ENCODE measurements around the gene RTTN.

Gene RTTN

DNA sequence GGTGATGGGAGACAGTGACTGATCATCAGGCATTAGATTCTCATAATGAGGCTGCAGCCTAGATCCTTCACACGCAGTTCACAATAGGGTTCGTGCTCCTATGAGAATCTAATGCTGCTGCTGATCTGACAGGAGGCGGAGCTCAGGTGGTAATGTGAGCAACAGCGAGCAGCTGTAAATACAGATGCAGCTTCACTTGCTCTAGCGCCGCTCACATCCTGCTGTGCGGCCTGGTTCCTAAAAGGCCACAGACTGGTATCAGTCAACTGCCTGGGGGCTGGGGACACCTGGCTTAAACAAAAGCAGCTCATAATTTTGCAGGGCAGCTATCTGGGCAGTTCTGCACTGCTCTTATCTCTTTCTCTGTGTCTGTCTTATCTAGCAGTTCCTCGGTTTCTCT, 237.4 kb downstream of the RTTN start:
- no peaks in the 10 kb centered on the region for H3K9me3 ChIP-seq (ENCODE audit: control insufficient read depth, low read depth, low read length)

DNA sequence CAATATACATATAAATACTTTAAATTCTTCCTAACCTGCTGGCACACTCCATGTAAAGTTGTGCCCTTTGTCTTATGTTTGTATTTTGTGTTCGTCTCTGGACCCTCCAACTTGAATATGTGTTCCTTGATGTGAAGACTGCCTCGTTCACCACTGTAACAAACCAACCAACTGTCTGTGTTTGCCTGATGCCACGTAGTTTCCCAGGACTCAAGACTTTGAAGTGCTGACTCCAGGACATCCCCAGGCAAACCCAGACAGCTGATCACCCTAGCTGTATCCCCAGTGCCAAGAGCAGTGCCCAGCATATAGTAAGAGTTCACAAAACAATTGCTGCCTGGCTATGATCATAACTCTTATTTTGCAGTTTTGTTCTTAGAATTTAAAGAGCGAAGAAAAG, 242.3 kb downstream of the RTTN start:
- no peak overlapping the region for H3K27ac ChIP-seq (ENCODE audit: low read length)

More for the DNA sequence above, 237.4 kb downstream of the RTTN start:
- no peak overlapping the region for H3K27ac ChIP-seq (ENCODE audit: low read length)
- H3K36me3 ChIP-seq (ENCODE audit: control insufficient read depth, low read depth, low read length), result no peaks in the 10 kb centered on the region
- H3K4me3 ChIP-seq (ENCODE audit: low read length), result no peak overlapping the region
- H3K9ac ChIP-seq (ENCODE audit: low read length), result no peak overlapping the region
- H3K27me3 ChIP-seq (ENCODE audit: control insufficient read depth, insufficient read depth, low read length), result no peaks in the 10 kb centered on the region
- H3K4me1 ChIP-seq (ENCODE audit: control insufficient read depth, low read depth, low read length), result no peaks in the 10 kb centered on the region

DNA sequence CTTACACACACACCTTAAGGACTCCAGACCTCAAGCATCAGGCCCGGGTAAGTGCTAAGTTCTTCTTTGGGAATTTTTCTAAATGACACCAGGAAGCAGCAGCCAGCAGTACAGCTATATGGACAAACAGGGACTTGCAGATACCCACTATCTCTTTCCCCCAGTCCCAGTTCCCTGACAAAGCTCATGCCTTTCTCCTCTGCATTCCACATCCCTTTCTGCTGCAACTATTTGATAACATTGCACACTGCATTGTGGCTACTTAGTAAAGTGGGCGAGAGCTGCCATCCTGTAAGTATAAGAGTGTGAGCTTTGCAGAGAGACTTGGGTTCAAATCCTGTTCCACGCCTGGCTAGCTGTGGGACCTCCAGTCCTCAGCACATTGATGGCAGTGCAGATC, 243.8 kb downstream of the RTTN start:
- no peaks in the 10 kb centered on the region for H3K9me3 ChIP-seq (ENCODE audit: control insufficient read depth, low read depth, low read length)
- no peak overlapping the region for H3K9ac ChIP-seq (ENCODE audit: low read length)

More for the DNA sequence above, 242.3 kb downstream of the RTTN start:
- Histone ChIP-seq H3K4me1 (ENCODE audit: control insufficient read depth, low read depth, low read length) (no peaks in the 10 kb centered on the region), H3K36me3 (ENCODE audit: control insufficient read depth, low read depth, low read length) (no peaks in the 10 kb centered on the region), H3K27me3 (ENCODE audit: control insufficient read depth, insufficient read depth, low read length) (no peaks in the 10 kb centered on the region), H3K9me3 (ENCODE audit: control insufficient read depth, low read depth, low read length) (no peaks in the 10 kb centered on the region), H3K4me3 (ENCODE audit: low read length) (no peak overlapping the region), H3K9ac (ENCODE audit: low read length) (no peak overlapping the region)

GRCh38 chr18:69958422-69958821, 247.1 kb downstream of the RTTN start:
- no peak overlapping the region for H3K27ac ChIP-seq (ENCODE audit: low read length)
- no peaks in the 10 kb centered on the region for H3K4me1 ChIP-seq (ENCODE audit: control insufficient read depth, low read depth, low read length)
- no peaks in the 10 kb centered on the region for H3K9me3 ChIP-seq (ENCODE audit: control insufficient read depth, low read depth, low read length)
- no peaks in the 10 kb centered on the region for H3K27me3 ChIP-seq (ENCODE audit: control insufficient read depth, insufficient read depth, low read length)
- H3K36me3 ChIP-seq (ENCODE audit: control insufficient read depth, low read depth, low read length), result no peaks in the 10 kb centered on the region
- no peak overlapping the region for H3K4me3 ChIP-seq (ENCODE audit: low read length)
- H3K9ac ChIP-seq (ENCODE audit: low read length), result no peak overlapping the region

More for the DNA sequence above, 243.8 kb downstream of the RTTN start:
- no peak overlapping the region for H3K4me3 ChIP-seq (ENCODE audit: low read length)
- no peaks in the 10 kb centered on the region for H3K27me3 ChIP-seq (ENCODE audit: control insufficient read depth, insufficient read depth, low read length)
- no peaks in the 10 kb centered on the region for H3K4me1 ChIP-seq (ENCODE audit: control insufficient read depth, low read depth, low read length)
- H3K27ac ChIP-seq (ENCODE audit: low read length), result no peak overlapping the region
- H3K36me3 ChIP-seq (ENCODE audit: control insufficient read depth, low read depth, low read length), result no peaks in the 10 kb centered on the region

- Histone ChIP-seq H3K27ac (ENCODE audit: low read length) (no peak overlapping the region), H3K4me3 (ENCODE audit: low read length) (no peak overlapping the region), H3K4me1 (ENCODE audit: control insufficient read depth, low read depth, low read length) (no peaks in the 10 kb centered on the region), H3K27me3 (ENCODE audit: control insufficient read depth, insufficient read depth, low read length) (no peaks in the 10 kb centered on the region), H3K9ac (ENCODE audit: low read length) (no peak overlapping the region), H3K36me3 (ENCODE audit: control insufficient read depth, low read depth, low read length) (no peaks in the 10 kb centered on the region), H3K9me3 (ENCODE audit: control insufficient read depth, low read depth, low read length) (no peaks in the 10 kb centered on the region)
These were observed 247.7 kb downstream of the RTTN start for GRCh38 chr18:69957747-69958146.

- Histone ChIP-seq H3K27me3 (ENCODE audit: control insufficient read depth, insufficient read depth, low read length) (no peaks in the 10 kb centered on the region), H3K9ac (ENCODE audit: low read length) (no peak overlapping the region), H3K36me3 (ENCODE audit: control insufficient read depth, low read depth, low read length) (no peaks in the 10 kb centered on the region), H3K9me3 (ENCODE audit: control insufficient read depth, low read depth, low read length) (no peaks in the 10 kb centered on the region), H3K4me3 (ENCODE audit: low read length) (no peak overlapping the region), H3K4me1 (ENCODE audit: control insufficient read depth, low read depth, low read length) (no peaks in the 10 kb centered on the region), H3K27ac (ENCODE audit: low read length) (no peak overlapping the region)
These were observed 248.5 kb downstream of the RTTN start for GRCh38 chr18:69956665-69957620.

GRCh38 chr18:69956057-69956456, 249.4 kb downstream of the RTTN start:
- Histone ChIP-seq H3K9me3 (ENCODE audit: control insufficient read depth, low read depth, low read length) (no peaks in the 10 kb centered on the region), H3K4me3 (ENCODE audit: low read length) (no peak overlapping the region), H3K27ac (ENCODE audit: low read length) (no peak overlapping the region), H3K36me3 (ENCODE audit: control insufficient read depth, low read depth, low read length) (no peaks in the 10 kb centered on the region), H3K9ac (ENCODE audit: low read length) (no peak overlapping the region), H3K4me1 (ENCODE audit: control insufficient read depth, low read depth, low read length) (no peaks in the 10 kb centered on the region), H3K27me3 (ENCODE audit: control insufficient read depth, insufficient read depth, low read length) (no peaks in the 10 kb centered on the region)

GRCh38 chr18:69954719-69955480, 250.6 kb downstream of the RTTN start:
- Histone ChIP-seq H3K9me3 (ENCODE audit: control insufficient read depth, low read depth, low read length) (no peaks in the 10 kb centered on the region), H3K36me3 (ENCODE audit: control insufficient read depth, low read depth, low read length) (no peaks in the 10 kb centered on the region), H3K27me3 (ENCODE audit: control insufficient read depth, insufficient read depth, low read length) (no peaks in the 10 kb centered on the region), H3K4me3 (ENCODE audit: low read length) (no peak overlapping the region), H3K9ac (ENCODE audit: low read length) (no peak overlapping the region), H3K27ac (ENCODE audit: low read length) (no peak overlapping the region), H3K4me1 (ENCODE audit: control insufficient read depth, low read depth, low read length) (no peaks in the 10 kb centered on the region)

GRCh38 chr18:69953191-69953590, 252.3 kb downstream of the RTTN start:
- Histone ChIP-seq H3K36me3 (ENCODE audit: control insufficient read depth, low read depth, low read length) (no peaks in the 10 kb centered on the region), H3K4me3 (ENCODE audit: low read length) (no peak overlapping the region), H3K9ac (ENCODE audit: low read length) (no peak overlapping the region), H3K4me1 (ENCODE audit: control insufficient read depth, low read depth, low read length) (no peaks in the 10 kb centered on the region), H3K9me3 (ENCODE audit: control insufficient read depth, low read depth, low read length) (no peaks in the 10 kb centered on the region), H3K27ac (ENCODE audit: low read length) (no peak overlapping the region), H3K27me3 (ENCODE audit: control insufficient read depth, insufficient read depth, low read length) (no peaks in the 10 kb centered on the region)

Measured in iPS-18a (cell line).